Renal cortical epithelial cell (primary cell): ENCODE data around the gene PDXK. TPM values are rescaled to one million over a fixed set of nuclear protein-coding genes. Genes with fewer than 3 reads are reported as not detected.

Source experiments
- DNase-seq: peaks from one replicate; pipeline ENCODE4 v3.0.0-alpha.2; 2011; ENCODE audit warnings: low read depth
- total RNA-seq: library from RNA; depleted of rRNA; stranded (reverse); fragments of >200 nt; gene quantifications from 2 replicates; pipeline ENCODE4 v1.2.3, GENCODE V29; 2014

Gene PDXK
- total RNA-seq, 1 donor from 2014 or later = 390 TPM

GRCh38 chr21:43779660-43780059 is 60.7 kb downstream of the PDXK start:
- DNase-seq = no peak

GRCh38 chr21:43781846-43782245 is 62.9 kb downstream of the PDXK start:
- DNase-seq = no peak

GRCh38 chr21:43782431-43783097 is 63.6 kb downstream of the PDXK start:
- peak; percentile 84 for DNase-seq

GRCh38 chr21:43783098-43783700 is 64.3 kb downstream of the PDXK start:
- peak; percentile 24 for DNase-seq

DNA sequence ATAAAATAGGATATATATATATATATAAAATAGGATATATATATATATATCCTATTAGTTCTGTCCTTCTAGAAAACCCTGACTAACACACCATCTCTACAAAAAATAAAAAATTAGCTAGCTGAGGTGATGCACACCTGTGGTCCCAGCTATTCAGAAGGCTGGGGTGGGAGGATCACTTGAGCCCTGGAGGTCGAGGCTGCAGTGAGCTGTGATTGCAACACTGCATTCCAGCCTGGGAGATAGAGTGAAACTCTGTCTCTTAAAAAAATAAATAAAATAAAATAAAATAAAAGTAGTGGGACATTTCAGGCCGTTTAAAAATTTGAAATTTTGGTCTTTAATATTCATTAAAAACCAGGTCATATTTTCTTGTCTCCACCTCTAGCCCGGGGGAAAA is 66.2 kb downstream of the PDXK start:
- DNase-seq = no peak

- DNase-seq = no peak
These were observed 67.4 kb downstream of the PDXK start for GRCh38 chr21:43786300-43786806.

DNA sequence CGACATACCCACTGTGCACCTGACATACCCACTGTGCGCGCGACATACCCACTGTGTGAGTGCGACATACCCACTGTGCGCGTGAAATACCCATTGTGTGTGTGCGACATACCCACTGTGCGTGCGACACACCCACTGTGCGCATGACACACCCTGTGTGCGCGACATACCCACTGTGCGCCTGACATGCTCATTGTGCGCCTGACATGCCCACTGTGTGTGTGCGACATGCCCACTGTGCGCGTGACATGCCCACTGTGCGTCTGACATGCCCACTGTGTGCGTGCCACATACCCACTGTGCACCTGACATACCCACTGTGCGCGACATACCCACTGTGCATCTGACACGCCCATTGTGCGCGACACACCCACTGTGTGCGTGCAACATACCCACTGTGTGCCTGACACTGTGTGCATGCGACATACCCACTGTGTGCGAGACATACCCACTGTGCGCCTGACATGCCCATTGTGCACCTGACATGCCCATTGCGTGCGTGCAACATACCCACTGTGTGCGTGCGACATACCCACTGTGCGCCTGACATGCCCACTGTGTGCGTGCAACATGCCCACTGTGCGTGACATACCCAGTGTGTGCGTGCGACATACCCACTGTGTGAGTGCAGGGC is 68.0 kb downstream of the PDXK start:
- no peak for DNase-seq

DNA sequence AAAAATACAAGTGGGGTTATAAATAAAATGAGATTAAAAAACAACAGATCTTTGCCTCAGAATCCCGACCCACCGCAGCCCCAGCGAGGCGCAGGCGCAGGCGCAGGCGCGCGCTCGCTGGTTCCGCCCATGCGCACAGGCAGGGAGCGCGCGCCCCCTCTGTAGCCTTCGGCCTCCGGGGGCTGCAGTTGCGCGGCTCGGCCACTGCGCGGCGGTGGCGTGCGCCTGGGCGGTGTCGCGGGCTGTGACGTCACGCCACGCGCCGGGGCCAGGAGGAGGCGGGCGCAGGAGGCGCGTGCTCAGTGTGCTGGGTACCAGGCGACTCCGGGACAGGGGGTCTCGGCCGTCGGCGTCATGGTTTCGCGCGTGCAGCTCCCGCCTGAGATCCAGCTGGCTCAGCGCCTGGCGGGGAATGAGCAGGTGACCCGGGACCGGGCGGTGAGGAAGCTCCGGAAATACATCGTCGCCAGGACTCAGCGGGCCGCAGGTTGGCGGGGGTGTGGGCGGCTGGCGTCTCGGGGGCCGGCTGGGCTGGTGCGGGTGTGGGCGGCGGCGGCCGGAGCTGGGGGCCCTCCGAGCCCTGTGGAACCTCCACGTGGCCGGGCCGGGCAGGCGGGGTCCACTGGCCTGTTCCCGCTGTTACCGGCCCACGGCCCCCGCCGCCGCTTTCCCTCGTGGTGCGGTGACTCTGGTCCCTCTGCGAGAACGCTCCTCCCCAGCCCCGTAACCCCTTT is 70.5 kb downstream of the PDXK start, which contains the start of gene RRP1:
Gene RRP1, plus strand, starts transcription at position 302 of the 734 bp plus-strand sequence. Its CDS starts 53 bp downstream, at position 355.
- peak; percentile 53 for DNase-seq

DNA sequence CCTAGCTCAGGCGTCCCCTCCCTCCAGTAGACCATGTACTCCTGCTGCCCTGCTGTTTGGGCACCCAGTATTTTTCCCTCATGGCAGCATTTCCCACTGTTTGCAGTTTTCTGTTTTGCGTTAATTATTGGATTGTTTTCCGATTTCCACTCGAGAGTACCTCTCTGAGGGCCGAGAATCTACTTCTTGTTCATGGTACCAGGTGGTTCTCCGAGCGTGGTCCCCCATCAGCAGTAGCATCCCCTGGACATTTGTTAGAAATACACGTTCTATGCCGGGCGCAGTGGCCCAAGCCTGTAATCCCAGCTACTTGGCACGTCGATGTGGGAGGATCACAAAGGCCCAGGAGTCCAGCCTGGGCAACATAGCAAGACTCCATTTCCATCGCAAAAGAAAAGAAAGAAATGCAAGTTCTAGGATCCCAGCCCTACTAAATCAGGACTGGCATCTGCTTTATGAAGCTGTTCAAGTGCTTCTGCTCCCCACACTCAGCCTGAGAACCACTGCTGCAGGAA is 71.1 kb downstream of the PDXK start:
- DNase-seq = no peak

DNA sequence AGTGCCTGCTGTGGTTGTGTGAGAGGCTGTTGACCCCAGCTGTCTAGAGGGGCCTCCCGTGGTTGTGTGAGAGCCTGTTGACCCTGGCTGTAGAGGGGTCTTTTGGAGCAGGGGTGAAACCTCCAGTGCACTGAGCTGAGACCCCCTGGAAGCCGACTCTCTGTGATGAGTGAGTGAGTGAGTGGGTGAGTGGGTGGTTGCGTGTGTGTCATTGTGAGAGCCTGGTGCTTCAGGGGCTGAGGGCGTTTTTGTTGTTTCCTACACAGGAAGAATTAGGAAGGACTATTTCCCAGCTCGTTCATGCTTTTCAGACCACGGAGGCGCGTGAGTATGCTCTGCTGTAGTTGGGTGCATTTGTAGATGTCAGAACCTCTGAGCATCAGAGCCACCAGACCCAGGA is 73.5 kb downstream of the PDXK start:
- DNase-seq = no peak

GRCh38 chr21:43793243-43793642 is 74.3 kb downstream of the PDXK start:
- no peak for DNase-seq

- DNase-seq = no peak
These were observed 75.4 kb downstream of the PDXK start for GRCh38 chr21:43794311-43794710.

- DNase-seq = no peak
These were observed 75.9 kb downstream of the PDXK start for GRCh38 chr21:43794857-43795256.

DNA sequence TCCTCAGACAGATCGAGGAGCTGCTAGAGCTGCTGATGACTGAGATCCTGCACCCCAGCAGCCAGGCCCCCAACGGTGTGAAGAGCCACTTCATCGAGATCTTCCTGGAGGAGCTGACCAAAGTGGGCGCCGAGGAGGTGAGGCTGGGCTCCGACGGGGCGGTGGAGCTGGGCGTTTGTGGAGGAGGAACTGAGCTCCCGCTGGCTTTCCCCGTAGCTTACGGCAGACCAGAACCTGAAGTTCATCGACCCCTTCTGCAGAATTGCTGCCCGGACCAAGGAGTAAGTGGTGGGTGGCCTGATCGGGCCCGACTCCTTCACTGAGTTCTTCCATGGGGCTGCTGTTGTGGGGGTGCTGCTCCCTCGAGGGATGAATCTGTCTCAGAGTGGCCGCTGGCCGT is 78.5 kb downstream of the PDXK start:
- no peak for DNase-seq

GRCh38 chr21:43797925-43798715 is 79.2 kb downstream of the PDXK start:
- no peak for DNase-seq

- no peak for DNase-seq
These were observed 80.4 kb downstream of the PDXK start for GRCh38 chr21:43799301-43799840.

- no peak for DNase-seq
These were observed 81.2 kb downstream of the PDXK start for GRCh38 chr21:43800124-43800523.

DNA sequence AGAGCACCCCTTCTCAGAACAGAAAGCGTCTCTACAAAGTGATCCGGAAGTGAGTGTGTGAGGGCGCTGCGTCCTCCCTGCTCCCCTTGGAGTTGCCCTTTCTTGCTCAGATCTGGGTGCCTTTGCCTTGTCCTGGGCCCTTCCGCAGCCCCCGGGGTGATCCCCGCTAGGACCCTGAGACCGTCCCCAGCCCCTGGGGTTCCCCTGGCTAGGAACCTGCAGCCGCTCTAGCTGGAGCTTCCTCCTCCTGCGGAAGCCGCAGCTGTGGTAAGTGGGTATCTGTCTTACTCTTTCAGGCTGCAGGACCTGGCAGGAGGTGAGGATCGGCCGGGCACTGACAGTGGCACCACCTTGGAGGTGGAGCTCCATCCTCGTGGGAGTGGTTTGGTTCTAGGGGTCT is 81.6 kb downstream of the PDXK start:
- DNase-seq = no peak

DNA sequence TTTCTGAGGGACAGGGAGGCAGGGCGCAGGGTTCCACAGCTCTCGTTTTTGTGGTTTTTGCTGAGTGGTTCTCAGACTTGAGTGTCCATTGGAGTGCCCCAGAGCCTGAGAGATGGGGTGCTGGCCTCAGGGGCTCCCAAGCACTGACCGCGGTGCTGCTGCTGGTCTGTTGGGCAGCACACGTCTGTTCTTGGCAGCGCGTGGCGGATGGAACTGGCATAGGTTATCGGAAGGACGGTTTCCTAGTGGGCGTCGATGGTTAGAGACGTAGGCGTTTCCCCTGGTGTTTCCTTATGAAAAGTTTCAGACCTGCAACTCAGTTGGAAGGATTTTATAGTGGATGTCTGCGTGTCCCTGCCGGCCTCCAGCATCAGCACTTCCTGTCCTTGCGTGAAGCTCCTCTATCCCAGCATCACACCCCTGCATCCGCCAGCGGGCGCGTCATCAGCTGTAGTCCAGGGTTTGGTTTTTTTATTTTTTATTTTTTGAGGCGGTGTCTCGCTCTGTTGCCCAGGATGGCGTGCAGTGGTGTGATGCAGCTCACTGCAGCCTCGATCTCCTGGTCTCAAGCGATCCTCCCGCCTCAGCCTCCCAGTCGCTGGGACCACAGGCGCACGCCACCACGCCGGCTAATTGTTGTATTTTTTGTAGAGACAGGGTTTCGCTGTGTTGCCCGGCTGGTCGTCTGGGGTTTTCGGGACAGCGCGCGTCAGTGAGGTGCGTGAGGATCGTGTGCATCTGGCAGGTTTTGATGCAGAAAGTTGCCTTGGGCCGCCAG is 82.3 kb downstream of the PDXK start:
- no peak for DNase-seq

DNA sequence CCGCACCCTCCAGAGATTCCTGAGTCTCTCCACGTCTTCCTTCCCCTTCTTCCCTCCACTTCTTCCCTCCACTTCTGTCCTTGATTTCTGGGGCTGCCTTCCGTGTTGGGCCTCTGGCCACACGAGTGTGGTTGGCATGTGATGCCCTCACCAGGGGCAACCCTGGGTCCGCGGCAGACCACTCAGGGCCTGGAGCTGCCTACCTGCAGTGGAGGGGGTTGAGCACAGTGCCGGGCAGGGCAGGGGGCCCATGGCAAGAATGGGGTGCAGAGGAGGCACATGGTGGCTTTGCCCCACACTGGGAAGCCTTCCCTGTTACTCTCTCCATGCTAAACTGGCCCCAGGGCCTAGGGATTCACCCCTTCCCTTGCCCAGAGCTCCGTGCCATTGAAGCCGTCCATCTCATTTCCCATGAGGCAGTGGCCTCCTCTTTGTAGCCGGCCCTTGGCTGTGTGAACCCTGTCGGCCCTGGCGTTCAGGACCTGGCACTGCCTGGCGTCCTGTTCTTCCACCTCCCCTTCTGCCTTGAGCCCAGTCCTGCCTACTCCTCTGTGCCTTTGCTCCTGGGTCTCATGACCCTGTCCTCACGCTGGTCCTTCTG is 83.9 kb downstream of the PDXK start:
- no peak for DNase-seq
